Measurements from ENCODE around the gene HACD2. TPM values are rescaled to one million over a fixed set of nuclear protein-coding genes. Genes with fewer than 3 reads are reported as not detected.

Gene HACD2
- total RNA-seq, 1 donor from 2014 or later, result 22.4 TPM

- DNase-seq (ENCODE audit: low read depth in 2 of 2), result no peak
Measured at GRCh38 chr3:123486460-123486859, 98.4 kb downstream of the HACD2 start.

GRCh38 chr3:123485551-123485950 is 99.3 kb downstream of the HACD2 start:
- DNase-seq (ENCODE audit: low read depth in 2 of 2), result no peak

- no peak for DNase-seq (ENCODE audit: low read depth in 2 of 2)
Measured at GRCh38 chr3:123483146-123483545, 101.7 kb downstream of the HACD2 start.

- no peak for DNase-seq (ENCODE audit: low read depth in 2 of 2)
Measured at GRCh38 chr3:123481722-123482457, 103.0 kb downstream of the HACD2 start.

- no peak for DNase-seq (ENCODE audit: low read depth in 2 of 2)
Measured at GRCh38 chr3:123481071-123481470, 103.8 kb downstream of the HACD2 start.

GRCh38 chr3:123480428-123480827 is 104.4 kb downstream of the HACD2 start:
- DNase-seq (ENCODE audit: low read depth in 2 of 2), result no peak

- no peak for DNase-seq (ENCODE audit: low read depth in 2 of 2)
Measured at GRCh38 chr3:123479891-123480290, 105.0 kb downstream of the HACD2 start.

DNA sequence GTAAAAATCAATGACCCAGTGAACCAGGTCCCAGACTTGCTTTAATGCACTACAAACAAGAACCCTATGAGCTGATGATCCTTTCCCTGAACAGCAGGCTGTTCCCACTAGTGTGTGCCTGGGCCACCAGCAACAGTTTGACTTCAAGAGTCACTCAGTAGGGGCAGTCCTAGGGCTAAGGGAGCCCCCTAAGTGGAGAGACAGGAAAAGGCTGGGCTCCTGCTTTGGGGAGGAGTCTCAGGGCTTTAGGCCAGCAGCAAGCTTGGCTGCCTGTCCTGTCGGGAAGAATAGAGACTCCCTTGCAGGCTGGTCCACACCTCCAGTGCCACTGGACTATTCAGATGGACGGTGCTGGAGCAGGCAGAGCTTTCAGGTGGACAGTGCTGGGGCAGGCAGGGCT is 106.5 kb downstream of the HACD2 start:
- DNase-seq (ENCODE audit: low read depth in 2 of 2), result no peak

DNA sequence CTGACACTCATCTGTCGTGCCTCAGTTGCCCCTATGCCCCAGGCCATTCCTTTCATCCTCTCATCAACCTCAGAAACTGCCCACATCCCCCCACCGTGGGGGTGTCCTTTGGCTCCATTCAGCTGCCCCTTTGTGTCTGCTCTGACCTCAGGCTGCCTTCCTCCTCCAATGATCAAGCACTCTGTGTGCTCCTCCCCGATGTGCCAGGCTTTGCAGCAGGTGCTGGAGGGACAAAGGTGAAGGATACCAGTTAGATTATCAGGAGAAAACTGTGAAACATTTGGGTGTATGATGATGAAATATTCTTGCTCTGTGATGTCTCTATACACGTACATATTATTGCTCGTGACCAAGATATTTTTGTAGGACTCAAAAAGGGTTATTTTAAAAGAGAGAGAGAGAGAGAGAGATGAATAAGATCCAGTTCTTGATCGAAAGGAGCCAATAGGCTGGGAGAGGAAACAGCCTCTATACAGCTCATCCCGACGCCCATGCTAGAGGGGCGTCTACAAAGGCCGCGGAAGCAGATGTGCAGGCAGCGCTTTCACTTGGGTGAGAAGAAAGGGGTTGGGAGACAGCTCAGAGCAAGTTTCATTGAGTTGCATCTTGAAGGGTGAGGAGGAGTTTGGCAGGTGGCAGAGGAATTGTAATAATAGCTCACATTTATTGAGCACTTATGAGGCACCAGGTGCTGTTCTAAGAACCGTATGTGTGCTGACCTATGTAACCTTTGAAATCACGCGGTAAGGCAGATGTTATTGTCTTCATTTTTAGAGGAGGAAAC is 107.7 kb downstream of the HACD2 start:
- DNase-seq (ENCODE audit: low read depth in 2 of 2), result no peak

DNA sequence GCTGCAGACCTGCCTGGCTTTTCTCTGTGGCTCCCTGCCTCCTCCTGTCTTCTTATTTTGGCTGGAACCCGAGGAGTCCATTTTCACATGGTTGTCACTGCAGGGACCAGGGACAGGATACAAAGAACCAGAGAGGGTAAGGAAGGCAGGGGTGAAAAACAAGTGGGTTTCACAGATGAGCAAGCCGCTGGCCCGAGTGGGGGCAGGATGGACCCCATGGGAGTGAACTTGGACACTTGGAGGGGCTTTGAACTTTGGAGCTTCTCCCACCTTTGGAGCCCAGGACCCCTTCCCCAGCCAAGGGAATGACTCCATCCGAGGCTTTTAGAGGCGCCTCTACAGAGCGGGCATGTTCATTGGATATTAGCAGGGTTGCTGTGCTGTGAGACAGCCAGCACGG is 109.1 kb downstream of the HACD2 start:
- no peak for DNase-seq (ENCODE audit: low read depth in 2 of 2)

DNA sequence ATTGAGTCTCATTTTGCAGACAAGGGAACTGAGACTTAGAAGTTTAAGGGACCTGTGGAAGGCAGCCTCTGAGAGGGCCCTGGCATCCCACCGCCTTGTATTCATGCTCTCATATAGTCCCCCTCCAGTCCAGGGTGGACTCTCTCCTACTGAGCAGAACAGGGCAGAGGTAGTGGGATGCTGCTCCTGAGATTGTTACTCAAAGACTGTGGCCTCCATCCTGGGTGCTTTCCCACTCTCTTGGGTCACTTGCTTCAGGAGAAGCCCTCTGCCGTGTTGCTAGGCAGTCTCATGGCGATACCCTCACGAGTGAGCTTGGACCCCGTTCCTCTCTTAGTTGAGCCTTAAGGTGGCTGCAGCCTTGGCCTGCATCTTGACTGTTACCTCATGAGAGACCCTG is 113.7 kb downstream of the HACD2 start:
- no peak for DNase-seq (ENCODE audit: low read depth in 2 of 2)

- DNase-seq (ENCODE audit: low read depth in 2 of 2), result no peak
Measured at GRCh38 chr3:123469323-123469995, 115.4 kb downstream of the HACD2 start.

- DNase-seq (ENCODE audit: low read depth in 2 of 2), result no peak
Measured at GRCh38 chr3:123467046-123467445, 117.8 kb downstream of the HACD2 start.

- DNase-seq (ENCODE audit: low read depth in 2 of 2), result no peak
Measured at GRCh38 chr3:123464211-123464610, 120.6 kb downstream of the HACD2 start.

- DNase-seq (ENCODE audit: low read depth in 2 of 2), result no peak
Measured at GRCh38 chr3:123459862-123460261, 125.0 kb downstream of the HACD2 start.

DNA sequence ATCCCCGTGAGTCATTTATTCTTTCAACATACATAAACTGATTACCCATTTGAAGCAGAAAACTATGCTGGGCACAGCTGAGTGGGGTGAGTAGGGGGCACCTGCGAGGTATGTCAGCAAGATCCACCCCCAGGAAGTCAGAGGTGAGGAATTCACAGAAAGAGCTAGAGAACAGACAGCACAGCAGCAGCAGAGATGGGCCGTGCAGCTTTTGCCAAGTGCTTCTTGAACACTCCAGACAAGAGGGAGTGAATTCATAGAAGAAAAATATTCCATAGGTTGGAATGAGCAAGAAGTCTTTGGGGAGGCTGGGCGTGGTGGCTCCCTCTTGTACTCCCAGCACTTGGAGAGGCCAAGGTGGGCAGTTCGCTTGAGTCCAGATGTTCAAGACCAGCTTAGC is 126.6 kb downstream of the HACD2 start:
- DNase-seq (ENCODE audit: low read depth in 2 of 2), result no peak

DNA sequence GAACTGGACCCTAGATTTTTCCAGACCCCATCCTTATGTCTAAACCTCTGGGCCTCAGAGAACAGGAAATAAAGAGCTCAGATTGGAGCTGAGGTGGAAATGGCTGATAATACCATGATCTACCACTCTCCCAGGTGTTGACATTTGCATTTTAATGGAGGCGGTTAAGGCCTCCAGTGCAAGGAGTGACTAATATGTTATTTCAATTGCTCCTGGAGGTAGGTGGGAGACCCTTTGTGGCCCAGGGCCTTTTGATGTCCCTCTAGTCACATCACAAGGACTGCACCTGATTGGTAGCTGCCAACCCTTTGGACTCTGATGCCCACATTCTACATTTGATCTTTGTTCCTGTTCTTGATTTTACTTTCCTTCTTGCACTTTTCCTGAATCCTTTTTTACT is 127.0 kb downstream of the HACD2 start:
- DNase-seq (ENCODE audit: low read depth in 2 of 2), result no peak

DNA sequence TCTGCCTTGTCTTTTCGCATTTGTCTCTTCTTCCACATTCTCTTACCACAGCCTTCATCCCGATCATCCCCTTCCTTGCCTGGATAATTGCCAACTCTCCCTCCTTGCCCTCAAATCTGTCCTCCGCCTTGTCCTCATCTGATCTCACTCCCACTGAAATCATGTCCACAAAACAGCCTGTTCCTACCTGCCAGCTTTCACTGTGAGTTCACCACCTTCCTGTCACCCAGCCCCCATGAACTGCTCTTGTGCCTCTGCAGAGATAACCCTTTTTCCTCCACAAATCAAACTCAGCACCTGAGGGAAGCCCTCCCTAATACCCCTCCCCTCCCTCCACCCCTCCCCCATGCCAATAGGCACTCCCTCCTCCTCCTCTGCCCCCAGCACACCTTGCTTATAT is 131.2 kb downstream of the HACD2 start:
- no peak for DNase-seq (ENCODE audit: low read depth in 2 of 2)

DNA sequence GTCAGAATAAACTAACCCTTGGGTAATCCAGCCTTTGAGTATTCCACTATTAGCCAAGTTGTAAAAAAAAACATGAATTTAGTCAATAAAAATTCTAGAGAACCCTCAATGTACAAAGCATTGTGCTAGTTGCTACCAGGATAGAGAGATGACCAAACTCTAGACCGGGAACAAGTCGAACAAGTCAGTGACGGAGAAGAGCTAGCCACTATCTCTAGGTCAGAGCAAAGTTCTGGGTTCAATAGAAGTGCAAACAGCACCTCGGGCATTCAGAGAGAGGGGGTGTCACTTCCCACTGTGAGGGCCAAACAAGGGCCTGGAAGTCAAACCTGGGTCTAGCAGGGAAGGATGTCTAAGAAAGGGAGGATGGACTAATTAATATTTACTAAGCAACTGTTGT is 133.7 kb downstream of the HACD2 start:
- no peak for DNase-seq (ENCODE audit: low read depth in 2 of 2)

DNA sequence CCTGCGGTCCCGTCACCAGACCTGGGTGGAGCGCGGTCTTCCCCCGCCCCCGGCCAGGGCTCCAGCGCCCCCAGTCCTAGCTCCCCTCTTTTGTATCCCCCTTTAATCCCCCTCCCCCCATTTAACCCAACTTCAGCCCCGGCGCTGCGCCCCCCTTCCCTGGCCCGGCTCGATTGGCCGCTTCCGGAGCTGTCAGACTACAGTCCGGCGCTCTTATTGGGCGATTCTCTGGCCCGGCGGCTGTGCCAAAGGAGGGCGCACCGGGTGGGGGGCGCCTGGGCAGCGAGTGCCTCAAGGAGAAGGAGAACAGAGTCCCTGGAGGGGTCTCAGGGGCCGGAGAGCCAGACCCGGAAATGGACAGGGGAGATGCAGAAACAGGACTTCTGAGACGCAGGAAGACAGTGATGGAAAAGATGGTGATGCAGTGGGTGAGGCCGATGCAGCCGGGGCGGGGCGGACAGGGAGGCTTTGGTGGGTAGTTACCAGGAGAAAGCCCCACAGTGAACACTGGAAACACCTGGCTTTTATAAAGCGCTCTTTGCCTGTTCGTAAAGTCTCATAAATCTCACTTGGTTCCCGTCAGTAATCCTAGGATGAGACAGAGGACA is 134.8 kb downstream of the HACD2 start:
- DNase-seq (ENCODE audit: low read depth in 2 of 2), result no peak

- DNase-seq (ENCODE audit: low read depth in 2 of 2), result peak; percentile 5 to 24
Measured at GRCh38 chr3:123449102-123449996, 135.5 kb downstream of the HACD2 start.
